HG03280 (cell line): ENCODE results near the gene ZAP70.

ENCODE experiments used
- ATAC-seq: cut with Tn5 transposase; IDR thresholded peaks from one replicate; pipeline ENCODE4 v1.9.1; 2021; ENCODE audit warnings: mild to moderate bottlenecking, moderate library complexity; ENCODE audit not compliant: unreplicated experiment

ZAP70 gene

DNA sequence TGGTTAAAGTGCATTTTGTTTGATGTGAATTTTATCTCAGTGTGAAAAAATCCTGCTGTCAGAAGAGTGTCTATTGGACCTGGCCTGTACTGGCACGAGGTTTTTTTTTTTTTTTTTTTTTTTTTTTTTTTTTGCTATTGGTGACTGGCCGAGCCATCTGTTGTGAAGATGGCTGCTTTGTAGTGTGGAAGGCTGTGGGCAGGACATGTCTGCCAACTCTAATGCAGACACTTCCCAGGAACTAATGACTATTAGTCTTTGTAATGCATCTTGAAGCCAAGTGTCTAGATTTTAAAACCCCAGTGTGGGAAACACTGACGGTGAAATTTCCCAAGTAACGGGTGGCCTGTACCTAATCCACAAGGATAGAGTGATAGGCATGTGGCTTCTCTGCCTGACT is 34.3 kb downstream of the ZAP70 start:
- no peak for ATAC-seq

DNA sequence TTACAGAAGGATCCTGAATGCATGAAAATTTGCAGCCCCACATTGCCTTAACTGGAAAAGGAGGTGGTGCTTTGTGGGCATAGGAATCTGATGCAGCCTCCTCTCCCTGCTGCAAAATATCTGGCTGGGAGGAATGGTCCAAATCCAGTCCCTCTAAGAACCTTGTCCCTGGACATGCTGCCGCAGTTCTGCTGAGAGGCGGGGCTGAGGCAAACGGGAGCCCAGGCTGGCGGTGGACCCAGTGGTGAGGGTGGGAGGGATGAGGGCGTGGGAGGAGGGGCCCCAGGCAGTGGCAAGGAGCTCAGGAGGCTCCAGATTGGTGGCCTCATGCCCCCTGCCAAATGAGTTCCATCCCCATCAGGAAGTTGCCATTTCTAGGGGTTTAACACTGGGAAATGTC is 36.2 kb downstream of the ZAP70 start:
- no peak for ATAC-seq

DNA sequence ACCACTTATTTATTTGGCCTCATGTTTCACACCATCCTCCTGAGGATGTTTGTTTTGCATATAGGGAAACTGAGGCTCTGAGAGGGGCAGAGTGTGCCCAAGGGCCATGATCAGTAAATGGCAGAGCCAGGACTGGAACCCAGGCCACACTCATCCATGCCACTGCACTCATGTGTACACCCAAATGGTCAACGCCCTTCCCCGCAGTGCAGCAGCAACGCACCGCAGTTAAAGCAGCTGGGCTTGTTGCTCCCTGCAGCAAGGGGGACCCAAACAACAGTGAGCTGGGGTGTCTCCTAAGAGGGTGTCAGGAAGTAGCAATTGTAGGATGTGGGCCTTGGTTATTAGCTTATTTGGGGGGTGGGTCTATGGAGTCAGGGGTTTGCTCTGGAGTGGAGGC is 36.6 kb downstream of the ZAP70 start:
- ATAC-seq, result no peak

DNA sequence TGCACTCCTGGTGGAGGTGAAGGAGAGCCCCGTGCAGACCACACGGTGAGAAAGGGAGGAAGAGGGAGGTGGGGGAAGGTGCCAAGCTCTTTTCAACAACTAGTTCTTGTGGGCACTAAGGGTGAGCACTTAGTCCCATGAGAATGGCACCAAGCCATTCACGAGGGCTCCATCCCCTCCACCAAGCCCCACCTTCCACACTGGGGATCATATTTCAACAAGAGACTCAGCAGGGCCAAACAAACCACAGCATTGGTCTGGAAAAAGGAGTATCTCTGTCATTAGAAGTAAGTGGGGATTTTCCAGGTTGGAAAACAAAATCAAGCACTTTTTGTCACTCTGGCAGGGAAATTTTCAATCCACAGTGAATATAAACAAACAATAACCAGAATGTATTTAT is 38.4 kb downstream of the ZAP70 start:
- ATAC-seq, result no peak

DNA sequence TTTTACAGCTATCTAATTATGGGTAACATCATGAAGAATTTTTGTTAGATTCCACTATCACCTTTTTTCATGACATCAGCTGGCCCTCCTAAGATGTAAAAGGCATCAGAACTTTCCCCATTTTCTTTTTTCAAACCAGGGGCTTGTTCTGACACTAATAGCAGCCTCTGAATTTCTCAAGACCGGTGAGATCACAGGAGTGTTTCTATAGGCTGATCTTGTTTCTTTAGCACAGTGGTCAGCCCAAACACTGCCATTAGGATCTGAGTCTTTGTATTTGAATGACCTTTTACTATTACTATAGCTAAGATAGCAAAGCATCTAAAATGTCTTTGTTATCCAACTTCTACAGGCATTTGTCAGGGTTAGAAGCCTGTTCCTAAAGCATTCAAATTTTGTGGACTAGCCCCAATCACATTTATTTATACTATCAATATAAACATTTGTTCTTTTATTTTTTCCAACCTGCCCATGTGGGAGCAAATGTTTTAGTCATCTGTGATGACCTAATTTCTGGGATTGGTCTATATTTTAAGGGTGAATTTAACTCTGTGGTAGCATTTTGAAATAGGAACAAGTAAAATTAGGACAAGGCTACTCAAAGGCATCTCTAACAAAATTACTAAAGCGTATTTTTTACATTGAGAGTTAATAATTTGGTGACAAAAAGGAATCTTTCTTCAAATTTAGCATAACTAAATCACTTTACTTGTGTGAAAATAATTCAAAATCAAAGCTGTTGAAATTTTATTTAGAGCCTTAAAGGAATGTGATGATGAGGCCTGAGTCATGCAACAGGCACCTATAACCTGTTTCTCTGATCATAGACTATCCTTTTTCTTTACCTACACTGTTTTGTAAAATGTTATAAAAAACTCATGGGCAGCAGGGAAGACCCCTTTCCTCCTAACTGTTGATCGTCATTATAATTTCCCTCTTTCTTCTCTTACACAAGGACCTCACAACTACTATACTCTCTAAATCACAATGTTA is 39.3 kb downstream of the ZAP70 start:
- no peak for ATAC-seq

DNA sequence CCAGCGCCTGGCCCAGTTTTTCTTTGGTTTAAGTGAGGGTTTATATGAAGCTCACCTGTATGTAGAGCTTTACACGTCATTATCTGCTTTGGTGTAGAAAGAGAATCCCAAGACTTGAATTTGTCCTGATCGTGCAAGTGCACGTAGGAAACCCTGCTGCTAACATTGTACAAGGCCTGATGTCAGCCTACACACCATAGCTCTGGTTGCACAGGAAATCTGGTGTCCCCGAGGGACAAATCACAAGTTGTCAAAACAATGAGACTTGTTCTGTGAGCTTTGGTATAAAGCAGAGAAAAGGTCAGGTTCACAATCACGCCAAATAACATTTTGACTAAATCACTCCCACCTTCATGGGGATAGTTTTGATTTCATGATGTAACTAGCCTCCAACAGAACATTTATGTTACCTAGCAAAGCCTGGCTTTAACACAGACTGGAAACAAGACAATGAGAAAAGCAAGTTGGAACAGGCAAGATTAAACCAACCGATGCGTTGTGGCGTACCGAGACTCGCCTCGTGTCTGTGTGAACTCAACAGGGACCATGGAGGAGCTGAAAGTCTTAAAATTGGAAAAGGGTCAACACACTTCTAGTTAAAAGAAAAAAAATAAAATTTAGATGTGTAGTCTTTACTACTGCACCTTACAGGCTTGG is 41.4 kb downstream of the ZAP70 start:
- ATAC-seq, result no peak

DNA sequence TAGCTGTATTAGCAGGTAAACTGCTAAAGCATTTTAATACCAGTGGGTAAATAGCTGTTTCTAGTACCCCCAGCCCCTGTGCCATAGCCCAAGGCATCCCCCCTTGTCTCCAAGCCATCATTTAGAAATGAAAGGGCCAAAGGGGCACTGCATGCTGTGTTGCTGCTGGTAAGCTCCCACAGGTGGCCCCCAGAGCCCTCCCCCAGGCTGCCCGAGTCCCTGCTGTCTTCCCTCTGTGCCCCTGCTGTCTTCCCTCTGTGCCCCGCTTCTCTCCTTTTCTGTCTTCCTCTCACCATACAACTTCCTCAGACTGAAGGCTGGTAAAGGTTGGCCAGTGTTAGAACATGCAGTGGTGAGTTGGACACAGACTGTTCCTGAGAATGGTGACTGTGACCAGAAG is 42.1 kb downstream of the ZAP70 start:
- no peak for ATAC-seq

DNA sequence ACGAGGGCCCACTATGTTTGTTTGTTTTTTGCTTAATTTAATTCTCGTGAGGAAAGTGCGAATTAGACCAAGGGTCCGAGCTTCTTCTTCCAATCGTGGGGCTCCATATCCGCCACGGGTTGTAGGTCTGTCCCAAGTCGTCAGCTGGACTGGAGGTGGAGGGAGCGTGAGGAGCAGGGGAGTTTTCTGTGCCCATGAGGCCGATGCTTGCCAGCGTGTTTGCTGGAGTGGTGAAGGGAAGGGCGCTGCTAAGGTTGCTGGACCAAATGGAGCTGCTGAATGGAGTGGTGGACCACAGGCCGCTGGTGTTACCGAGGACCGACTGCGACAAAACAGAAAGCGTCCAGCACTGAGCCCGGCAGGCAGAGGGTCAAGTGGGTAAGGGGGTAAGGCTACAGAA is 43.7 kb downstream of the ZAP70 start:
- ATAC-seq, result no peak

DNA sequence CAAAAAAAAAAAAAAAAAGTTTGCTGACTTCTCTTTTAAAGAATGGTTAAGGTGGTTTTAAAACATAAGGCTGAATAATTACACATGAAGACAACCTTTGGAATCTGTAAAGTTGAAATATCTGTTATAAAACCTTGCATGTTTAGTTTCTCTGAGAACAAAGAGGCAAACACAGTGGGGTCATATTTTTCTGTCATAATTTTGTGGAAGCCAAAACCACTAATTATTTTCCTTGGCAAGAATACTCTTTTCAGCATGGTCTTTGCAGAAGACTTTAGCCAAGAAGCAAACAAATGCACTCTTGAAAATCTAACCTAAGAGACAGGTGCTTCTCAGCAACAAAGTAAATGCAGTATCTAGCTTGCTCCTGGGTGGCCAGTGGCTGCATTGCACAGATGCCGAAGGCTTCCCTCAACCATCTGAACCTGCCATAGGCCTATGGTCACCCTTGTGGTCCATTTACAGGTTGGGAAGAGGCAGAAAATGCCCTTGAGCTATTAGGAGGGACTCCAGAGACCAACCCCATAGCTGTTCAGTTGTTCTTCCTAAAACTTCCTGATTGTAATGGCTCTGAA is 44.8 kb downstream of the ZAP70 start:
- ATAC-seq, result no peak

DNA sequence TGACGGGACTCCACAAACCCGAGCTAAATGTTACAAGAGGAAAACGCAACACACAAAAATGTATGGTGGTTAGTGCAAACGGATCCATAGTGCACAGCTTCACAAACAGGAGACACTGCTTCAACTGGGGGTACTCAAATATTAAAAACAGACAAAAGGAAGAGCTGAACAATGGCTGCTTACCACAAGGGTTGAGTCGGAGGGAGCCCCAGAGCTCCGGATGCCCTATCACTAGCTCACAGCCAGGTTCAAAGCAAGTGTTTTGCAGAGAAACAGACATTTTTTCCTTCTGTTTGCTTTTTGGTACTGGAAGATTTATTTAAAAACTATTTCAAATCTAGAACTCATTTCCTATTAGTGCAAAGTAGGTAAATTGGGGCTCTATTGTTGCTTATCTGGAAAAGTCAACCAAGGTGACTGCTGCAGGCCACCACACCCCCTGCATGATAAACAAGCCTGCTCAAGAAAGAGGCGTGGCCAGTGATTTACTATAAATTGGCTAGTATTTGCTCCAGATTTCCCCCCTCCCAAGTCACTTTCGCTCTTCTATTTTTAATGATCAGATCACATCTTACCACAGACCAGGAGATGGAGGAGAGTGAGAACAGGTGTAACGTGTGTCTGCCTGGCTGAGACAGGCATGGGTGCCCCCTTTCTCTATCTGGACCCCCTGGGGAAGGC is 46.5 kb downstream of the ZAP70 start:
- ATAC-seq, result no peak

DNA sequence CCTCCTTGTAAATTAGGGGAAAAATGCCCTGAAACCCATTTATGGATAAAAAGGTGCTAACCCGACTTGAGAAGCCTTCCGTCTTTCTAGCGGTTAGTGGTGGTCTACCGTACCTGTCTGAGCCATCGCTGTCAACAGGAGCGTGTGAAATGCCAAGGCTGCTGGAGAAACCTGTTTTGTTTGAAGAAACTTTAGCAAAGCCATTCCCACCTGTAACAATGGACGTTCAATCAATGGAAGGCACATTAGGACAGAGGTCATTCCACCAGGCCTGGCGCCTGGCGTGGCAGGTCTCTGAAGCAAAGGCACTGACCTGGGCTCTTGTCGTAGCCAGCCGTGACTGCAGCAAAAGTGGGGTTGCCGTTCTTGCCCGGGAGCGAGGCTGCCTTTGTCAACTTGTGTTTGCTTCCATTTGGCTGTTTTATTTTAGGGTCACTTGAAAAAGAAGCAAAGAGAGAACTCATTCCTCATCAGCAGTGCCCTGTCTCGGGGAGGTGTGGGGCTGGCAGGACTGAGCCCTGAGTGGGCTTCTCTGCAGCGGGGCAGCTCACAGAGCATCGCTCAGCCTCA is 47.2 kb downstream of the ZAP70 start:
- no peak for ATAC-seq

DNA sequence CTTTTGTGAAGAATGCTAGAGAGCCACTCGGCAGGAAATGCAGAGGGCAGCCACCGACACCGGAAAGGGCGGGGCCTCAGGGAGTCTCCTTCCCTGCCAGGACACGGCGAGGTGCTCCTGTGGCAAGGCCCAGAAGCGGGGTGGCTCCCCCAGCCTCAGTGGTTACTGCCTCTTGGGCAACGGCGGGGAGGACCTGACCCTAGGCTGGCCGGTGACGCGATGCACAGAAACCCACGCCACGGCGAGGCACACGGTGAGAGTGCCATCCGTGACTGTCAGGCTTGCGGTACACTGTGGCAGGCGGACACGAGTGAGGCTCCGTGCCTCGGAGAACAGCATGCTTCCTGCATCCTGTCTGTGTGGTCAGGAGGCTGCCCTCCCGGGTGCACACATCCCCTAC is 47.8 kb downstream of the ZAP70 start:
- no peak for ATAC-seq

DNA sequence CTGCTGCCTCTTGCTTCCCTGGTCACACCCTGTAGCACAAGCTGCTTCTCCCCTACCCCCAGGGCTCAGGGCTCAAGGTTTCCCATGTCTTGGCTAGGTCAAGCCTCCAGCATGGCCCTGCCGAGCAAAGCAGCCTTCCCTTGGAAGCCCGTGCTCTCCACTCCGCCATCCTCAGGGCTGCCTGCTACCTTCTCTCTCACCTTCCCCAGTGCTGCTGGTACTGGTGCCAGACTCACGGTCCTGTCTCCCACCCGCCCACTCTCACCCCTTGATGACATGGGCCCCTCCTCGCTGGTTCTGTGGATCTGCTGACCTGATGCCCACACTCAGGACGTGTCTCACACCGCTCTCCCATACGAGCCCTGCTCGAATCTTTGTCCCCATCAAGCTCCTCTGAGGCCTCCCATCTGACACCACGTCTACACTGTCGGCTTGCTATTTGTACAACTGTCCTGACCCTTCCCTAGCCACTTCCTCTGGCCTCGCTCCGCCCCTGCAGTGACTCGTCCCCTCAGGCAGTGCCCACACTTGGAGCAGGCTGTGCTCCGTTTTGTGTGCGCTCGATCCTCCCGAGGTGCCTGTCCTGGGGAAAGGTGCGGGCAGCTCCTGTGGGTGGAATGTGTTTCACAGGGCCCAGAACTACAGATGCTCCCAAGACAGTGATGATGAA is 49.9 kb downstream of the ZAP70 start:
- no peak for ATAC-seq

DNA sequence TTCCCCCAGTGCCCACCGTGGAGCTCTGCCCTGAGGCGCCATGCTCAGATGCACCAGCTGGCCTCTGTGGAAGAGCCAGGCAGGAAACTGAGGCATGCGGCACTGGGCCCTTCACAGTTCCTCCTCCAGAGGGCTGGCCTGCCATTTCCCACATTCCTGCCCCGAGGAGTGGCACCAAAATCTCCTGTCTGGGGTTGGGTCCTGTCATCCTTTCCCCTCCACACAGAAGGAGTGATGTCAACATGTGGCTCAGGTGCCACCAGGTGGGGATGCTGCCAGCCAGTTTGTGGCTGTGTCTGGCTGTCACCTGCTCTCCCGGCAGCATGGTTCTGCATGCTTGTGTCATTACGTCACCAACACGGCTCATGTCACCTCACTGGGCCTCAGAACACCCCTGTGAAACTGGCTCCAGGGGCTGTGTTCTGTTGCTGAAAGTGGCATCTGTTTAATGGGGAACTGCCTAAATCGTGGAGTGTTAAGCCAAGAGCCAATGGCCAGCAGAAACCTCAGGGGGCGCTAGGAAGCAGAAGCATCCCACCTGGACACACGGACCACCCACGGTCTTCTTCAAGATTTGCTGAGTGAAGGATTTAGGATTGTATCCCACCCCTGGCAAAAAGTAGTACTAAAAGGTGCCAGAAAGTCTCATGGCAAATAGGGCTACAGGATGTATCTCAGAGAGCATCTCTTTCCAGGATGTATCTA is 51.3 kb downstream of the ZAP70 start:
- ATAC-seq, result no peak

DNA sequence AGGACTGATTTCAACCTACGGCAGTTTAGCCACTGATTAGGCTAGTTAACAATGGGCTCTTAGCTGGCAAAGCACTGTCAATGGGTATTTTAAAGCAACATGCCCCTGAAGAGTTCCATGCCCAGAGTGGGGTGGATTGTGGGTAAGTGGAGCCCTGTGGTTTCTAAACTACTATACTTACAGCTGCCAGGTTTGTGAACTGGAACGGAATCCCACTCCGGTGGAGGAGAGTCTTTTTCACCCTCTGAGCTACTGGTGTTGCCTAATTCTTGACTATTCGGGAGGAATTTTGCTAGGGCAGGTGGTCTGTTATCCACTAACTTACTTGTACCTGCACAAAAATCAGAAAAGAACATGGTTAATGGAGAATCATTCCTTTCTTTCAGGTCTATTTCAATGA is 52.6 kb downstream of the ZAP70 start:
- no peak for ATAC-seq

DNA sequence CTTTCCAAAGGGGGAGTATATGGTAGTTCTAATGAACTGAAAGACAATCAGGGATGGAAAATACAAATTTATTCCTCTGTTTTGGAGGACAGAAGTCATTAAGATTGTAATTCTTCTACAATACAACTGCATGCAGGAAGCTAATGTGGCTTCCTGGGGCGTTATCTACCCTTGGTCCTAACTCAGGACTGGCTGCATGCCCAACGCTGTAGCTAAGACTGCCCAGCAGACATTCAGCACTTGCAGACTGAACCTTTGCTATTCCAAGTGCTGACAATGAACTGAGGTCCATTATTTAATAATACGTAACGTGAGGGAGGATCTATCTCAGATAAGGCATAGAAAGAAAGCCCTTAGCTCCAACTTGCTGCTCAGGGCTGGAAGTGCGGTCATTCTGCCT is 53.2 kb downstream of the ZAP70 start:
- no peak for ATAC-seq

DNA sequence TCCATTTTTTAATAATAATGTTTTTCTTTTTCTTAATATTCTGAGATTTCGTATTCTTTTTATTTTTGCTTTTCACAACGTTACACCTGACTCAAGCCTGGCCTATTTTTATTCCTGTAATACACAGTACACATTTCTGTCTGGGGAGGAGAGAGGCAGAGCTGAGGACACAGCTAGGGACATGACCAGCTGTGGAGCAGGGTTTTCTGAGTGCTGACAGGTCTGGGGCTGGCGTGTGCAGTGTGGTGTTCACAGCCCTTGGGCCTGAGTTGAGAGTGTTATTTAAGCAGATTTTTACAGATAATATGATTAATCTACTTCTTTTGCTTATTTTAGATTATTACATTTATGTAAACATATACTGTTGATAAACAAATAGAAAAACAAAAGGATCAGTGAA is 55.9 kb downstream of the ZAP70 start:
- ATAC-seq, result no peak

DNA sequence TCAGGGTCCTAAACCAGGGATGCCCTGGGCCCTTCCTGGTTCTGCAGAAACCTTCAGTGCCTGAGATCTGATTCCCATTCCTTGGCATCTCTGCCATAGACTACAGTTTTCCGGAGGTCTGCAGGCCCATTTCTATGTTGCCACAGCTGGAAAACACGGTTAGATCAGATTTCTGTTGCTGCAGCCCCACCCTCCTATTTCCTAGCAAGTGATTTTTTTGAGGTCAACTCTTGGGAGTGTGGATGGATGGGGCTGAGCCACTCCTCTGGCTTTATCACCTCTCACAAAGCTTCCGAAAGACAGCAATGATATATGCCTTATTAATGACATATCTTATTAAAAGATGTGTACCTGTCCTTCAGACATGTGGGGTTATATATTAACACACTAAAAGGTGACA is 56.3 kb downstream of the ZAP70 start:
- ATAC-seq, result no peak

DNA sequence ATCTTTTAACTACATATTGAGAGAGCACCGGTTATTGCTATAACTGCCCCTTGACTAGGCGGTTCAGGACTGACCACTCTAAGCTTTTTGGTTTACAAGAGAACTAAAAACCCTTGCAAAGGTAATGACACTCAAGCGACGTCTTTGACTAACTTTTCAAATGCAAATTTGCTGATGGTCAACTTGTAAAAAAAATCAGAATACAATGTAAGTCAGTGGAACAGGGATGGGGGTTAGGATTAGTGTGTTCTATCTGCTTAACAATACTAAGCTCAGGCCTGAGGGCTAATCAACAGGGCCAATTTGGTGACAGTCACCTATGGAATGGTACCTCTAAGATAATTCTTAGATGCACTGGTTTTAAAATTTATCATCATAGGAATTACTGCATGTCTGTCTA is 57.1 kb downstream of the ZAP70 start:
- no peak for ATAC-seq

DNA sequence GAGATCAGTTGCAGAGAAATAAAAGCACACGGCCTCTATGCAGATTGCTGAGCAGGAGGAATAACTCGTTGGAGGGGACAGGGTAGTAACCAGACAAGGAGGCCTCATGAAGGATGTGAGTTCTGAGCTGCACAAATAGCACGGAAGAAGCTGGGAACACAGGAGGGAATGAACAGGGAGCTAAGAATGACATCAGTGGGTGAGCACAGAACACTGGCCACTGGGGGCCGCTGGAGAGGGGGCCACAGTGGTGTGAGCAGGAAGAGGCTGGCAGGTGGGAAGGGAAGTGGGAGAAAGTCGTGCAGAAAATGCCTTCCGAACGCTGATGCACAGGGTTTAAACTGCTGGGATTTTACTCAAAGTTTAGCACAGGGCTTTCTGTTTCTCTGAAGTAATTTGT is 61.0 kb downstream of the ZAP70 start:
- no peak for ATAC-seq
